Measurements from ENCODE around the gene RASGRP1.

RASGRP1 gene

DNA sequence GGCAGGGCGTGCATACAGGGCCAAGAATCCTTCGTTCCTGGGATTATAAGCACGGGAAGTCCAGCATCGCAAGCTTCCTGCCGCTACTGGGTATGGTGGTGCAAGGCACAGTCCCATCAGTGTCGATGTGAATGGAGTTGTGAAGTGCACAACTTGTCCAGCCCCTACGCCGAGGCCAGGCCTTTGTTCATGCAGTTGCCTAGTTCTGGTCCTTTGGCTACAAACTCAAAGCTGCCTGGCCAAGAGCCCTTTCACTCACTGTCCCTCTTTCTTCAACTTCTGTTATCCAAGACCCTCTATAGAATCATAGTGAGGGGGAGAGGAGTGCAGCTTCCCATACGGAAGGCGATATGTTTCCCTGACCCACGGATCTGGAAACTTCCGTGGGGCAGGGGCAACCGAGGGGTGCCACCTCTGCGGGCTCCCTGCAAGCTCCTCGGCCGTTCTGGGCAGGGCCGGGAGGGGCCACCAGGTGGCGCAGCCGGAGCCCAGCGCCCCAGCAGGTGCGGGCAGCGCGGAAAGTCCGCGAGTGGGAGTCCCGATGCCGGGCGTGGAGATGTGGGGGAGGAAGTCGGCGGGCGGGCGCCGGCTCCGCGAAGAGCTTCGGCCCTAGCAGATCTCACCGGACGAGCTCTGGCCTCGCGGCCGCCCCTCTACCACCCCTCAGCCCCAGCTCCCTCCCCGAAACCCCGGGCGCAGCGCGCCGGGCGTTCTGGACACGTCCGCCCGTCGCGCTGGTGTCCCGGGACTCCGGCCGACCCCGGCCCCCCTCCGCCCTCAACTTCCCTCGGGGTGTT lies 693 bp downstream of the RASGRP1 start:
- DNase-seq, result peak; percentile 88

DNA sequence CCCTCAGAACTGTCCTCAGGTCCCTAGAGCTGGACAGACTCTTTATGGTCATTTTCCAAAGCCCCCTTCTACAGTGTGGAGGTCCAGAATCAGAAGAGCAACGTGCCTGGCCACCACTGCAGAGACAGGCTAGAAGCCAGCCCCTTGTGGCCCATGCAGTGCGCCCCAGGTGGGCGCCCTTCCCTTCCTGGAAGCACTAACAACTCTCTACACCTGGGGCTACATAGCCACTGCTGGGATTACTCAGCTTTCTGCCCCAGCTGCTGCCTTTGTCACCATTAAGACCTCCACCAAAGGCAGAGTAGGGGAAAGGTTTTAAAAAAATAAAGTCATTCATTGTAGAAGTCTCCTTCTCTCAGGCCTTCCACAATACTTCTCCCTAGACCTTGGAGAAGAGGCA lies 2.3 kb downstream of the RASGRP1 start:
- DNase-seq, result no peak

DNA sequence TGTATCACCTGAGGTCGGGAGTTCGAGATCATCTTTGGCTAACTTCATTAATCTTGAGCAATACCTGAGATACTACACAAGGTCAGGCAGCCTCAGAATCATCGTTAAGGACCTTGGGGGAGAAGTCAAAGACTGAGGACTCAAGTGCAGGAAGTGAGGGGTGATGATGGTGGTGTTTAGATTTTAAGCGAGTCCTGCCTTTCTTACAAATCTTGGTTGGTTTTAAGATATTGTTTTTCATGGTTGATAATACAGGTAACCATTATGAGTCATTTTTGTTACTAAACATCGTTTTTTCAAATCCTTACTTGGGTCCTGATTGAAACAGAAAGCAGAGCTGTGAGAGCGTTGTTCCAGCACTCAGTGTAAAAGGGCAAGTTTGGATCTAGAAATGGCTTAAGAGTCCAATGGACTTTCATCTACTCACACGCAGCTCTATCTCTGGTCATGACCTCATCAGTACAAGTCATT lies 4.1 kb downstream of the RASGRP1 start:
- DNase-seq, result peak; percentile 89

DNA sequence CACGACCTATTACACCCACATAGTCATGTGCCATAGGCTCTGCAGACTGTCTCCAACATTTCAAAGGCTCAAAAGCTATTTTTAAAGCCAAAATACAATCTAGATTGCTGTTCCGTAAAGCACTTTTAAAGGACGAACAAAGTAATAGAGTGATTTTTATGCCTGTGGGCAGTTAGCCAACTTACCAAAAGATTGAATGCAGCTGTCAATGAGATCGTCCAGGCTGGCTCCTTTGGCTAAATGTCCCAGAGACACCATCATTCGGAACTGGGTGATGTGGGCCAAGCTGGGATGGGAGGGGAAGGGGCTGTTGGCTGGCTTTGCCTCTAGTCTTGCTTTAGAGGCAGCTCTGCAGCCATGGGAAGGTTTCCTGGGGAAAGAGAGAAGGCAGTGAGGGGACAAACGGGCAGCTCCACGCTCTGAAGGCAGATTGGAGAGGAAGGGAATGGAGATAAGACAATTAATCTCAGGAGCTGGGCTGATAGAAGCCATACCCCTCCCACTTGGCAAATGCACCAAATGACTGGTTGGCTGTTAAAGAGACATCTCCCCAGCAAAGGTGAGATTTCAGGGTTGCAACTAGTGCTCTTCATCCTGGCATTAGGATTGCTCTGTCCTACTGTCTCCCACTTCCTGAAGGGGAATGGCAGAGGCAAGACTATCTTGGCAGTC lies 4.8 kb downstream of the RASGRP1 start:
- DNase-seq, result no peak

DNA sequence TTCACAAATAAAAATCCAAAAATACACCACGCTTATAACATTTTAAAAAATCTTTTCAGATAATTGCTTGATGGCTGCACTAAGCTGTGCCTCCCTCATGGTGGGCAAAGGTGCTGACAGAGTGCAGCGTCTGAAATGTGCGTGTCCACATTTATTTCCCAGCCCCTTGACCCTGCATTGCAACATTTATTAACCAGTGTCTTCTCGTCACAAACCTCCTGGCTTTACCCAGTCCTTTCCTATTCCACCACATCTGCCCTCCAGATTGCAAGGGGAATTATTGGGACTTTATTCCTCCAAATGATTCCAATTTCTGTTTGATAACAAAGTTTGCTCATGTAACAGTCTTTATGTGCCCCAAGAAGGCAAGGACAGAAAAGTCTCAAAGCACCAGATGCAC lies 5.5 kb downstream of the RASGRP1 start:
- no peak for DNase-seq

DNA sequence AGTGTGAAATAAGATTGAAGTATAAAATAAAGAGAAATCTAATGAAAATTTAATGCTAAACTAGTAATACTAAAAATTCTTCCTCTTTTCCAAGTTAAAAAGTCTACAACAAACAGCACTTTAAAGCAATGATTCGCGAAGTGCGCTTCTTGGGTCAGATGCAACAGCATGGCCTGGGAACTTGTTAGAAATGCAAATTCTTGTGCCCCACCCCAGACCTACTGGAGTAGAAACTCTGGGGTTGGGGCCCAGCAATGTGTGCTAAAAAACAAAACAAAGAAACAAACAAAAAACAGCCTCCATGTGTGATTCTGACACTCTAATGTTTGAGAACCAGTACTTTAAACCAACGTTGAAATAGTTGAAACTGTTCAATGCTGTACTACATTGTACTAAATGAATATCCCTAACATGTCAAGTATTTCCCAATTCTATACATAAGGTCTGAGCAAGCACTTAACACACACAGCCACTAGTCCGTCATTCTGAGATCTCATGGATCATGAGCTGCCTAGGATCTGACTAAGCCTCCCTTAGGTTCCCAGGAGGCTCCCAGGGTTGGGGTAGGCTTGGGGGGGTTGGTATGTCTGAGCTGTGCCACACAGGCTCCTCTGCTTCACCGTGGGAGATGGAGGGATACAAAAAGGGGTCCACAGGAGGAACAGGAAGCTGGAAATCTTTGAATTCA lies 6.1 kb downstream of the RASGRP1 start:
- no peak for DNase-seq

DNA sequence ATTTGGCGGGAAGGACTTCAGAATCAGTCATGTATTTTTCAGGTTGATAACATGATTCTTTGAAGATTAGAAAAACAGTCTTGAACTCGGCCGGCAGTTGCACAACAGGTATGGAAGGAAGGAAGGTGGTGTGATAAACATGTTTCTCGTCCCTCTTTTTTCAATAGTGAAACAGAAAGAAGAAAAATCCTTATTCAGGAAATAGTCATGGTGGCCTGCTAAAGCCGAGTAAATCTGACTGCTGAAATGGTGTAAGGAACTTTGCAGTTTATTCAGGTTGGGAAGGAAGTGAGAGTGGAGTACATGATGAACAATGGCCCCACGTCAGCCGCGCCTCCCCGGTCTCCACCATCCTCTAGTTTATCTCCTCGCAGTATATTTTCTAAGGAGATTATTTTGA lies 6.7 kb downstream of the RASGRP1 start:
- DNase-seq, result no peak

DNA sequence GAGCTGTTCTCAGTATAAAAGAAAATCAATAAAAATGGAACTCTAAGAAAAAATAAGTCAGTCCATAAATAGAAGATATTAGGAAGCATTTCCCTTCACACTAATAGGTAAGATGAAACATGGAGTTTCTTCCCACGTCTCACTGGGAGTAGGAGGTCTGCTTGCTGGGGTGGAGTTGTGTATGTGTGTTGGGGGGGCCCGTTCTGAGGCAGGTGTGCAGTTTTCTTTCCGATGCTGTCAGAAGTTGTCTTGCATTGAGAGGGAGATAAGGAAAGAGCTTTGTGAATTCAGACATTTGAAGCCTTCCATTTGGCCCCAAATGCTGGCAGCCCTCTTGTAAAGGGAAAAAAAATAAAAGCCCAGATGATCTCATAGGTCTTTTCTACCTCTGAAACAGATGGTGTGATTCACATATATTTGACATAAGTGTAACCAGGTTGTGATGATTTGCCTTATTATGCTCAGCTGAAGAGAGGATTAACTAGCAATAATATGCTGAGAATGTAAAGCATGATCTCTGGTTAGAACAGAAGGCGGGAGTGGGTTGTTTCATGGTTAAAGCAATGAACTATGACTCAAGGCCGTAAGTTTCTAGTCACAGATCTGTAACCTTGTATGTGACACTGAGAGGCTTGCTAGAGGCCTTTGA lies 8.8 kb downstream of the RASGRP1 start:
- peak; percentile 72 for DNase-seq

DNA sequence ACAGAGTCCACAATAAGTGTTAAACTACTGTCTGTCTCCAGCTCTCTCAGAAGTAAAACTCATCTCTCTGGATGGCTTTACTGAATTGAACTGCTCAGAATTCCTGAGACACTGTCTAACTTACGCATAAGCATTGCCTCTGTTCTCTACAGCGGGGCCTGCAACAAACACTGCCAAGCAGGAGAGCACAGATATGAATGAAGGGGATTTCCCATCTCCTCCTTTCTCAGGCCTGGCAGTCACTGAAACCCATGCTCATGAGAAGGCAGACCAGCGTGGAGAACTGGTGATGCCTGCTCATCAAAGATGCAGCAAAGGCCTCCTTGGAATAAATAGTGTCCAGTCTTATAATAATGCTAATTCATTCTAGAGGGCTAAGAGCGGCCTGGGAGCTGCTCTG lies 10.3 kb downstream of the RASGRP1 start:
- DNase-seq, result peak; percentile 75

DNA sequence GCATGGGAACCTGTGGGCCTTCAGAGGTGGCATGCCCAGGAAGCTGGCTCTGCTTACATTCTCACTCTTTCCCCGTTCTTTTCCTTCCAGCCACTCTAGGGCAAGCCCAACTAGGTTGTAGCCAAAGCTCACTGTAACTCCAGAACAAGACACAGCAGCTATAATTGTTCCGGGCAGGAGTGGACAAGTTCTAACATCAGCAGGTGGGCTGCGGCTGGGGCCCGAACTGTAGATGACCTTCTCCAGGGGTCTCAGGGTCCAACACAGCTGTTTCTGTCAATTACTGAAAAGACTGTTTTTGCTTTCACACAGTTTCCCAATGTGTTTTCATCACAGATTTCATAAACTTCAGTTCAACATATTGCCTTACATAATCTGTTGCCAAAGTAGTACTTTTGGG lies 11.5 kb downstream of the RASGRP1 start:
- DNase-seq, result no peak

DNA sequence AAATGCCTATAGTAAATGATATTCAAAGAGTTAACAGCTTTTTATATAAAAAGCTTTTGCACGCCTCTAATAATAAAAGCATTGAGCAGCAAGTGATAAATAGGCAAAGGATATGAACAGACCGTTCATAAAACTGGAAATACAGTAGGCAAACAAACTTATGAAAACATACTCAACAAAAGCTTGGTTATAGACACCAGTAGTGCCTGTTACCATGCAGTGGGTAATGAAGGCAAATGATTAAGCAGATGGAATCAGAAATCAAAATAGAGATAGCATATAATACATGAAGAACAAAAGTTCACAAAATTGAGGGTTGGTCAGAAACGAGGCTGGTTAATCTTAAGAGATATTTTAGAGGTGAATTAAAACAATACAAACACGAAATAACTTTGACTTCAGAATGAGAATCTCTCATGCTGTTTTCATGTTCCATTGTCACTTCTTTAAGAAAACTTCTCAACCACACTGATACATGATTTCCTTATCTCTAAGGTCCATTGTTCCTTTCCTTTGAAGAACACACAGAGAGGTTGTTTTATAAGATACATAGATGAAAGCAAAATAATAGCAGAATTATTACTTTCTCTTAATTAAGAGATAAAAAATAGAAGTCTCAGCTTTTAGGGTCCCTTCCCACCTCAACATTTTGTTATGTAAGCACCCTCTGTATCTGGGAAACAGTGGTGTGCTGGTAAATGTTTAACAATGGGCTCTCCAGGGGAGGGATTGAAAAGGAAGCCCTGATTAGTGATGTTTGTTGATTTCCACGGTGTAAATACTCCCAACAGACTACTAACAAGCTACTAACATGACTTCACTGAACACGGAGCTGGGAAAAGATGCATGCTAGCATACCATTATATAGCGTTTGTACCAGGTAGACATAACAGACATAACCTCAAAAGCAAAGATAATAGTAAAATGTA lies 12.6 kb downstream of the RASGRP1 start:
- no peak for DNase-seq

DNA sequence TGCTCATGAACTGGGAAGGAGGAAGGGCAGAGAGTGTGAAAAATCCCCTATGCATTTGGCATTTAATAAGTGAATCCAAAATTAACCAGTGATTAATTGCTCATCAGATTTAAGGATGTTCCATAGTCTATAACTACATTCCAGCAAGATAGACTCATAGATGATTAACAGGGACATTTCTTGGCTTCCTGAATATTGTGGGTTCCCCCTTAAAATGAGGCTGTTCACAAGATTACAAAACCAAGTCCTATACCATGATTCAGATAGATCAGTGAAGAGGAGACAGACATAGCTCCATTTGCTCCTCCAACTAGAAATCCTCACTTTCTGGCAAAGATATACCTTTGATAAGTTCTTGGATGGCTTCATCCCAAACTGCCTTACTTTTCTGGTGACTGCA lies 15.4 kb downstream of the RASGRP1 start:
- no peak for DNase-seq

DNA sequence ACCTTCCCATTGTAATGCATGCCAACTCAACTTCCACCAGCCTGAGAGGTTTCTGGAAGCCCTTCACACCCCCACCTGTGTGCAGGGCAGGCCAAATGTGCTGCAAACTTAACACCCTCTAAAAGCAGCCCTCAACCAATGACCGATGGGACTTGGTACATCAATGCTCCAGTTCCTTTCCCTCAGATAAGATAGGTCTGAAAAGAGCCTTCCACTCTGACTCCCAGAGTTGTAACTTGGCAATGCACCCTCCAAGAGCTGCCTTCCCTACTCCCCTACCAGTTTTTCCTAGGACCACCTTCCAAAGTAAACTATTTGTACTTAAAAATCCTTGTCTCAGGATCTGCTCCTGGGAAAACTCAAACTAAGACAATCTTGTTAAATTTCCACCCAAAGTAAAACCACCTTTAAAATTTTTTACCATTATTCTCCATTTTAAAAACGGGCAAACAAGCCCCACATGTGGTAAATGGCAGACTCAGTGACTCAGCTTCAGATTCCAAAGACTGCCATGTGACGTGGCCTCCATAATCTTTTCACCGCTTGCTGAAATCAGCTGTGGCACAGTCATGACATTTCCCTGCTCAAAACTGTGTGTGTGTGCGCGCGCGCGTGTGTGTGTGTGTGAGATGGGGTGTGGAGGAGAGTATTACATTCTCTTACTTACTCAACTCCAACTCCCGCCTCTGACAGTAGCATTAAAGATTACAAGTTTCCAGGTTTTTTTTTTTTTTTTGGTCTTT lies 17.2 kb downstream of the RASGRP1 start:
- DNase-seq, result no peak

DNA sequence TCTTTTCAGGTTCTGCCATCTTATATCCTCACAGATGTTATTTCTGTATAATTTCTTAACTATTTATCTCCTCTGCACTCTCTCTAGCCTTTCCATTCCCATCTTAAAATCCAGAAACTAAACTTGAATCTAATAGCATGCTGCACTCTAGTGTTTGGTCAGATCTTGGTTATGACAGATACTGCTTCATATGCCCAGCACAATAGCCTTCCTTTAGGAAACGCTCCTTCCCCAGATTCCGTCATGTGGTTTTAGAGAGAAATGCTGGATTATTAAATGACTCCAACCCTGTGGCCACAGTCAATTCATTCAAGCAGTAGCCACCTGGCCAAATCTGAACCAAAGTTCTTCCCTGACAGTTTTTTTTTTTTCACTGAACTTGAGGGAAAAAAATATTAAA lies 19.4 kb downstream of the RASGRP1 start:
- no peak for DNase-seq

DNA sequence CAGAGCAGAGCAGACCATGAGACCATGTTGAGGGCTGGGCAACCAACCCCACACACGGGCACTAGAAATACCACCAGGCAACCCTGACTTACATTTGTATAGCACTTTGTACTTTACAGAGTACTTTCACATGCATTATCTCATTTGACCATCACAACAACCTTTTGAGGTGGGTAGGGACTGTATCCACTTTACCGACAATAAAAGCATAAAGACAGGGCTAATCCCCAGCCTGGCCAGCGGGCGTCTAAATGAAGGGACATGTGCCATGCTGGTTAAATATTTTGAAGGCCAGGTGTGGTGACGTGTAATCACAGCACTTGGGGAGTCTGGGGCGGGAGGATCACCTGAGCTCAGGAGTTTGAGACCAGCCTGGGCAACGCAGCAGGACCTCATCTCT lies 23.6 kb downstream of the RASGRP1 start:
- no peak for DNase-seq

DNA sequence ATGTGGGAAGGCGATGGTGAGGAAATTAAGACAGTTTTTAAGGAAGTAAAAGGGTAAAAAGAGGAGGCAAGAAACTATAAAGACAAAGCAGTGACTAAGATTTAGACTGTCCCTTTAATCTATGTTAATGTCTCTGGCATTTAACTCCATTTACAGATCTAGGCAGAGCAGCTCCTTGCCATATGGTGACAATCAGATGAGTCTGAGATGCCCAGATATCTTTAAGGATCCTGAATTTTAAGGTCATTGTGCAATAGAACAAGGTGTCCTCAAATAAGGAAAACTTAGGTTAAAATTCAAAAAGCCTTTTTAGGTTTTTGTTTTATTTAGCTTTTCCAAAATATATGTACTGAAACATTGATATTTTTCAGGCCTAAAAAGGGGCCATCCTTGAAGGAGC lies 24.1 kb downstream of the RASGRP1 start:
- no peak for DNase-seq

DNA sequence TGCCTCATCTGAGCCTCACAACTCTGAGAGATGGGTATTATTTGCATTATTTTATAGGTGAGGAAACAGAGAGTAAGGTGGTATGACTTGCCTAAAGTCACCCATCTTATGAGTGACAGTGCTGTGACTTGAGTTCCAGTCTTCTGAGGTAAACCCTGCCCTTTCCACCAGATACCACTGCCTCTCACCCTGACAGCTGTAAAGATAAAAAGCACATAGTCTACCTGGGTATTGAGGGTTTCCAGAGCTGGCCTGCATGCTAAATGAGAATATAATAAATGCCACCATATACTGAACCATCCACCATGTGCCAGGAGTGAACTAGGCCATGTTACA lies 25.6 kb downstream of the RASGRP1 start:
- no peak for DNase-seq

DNA sequence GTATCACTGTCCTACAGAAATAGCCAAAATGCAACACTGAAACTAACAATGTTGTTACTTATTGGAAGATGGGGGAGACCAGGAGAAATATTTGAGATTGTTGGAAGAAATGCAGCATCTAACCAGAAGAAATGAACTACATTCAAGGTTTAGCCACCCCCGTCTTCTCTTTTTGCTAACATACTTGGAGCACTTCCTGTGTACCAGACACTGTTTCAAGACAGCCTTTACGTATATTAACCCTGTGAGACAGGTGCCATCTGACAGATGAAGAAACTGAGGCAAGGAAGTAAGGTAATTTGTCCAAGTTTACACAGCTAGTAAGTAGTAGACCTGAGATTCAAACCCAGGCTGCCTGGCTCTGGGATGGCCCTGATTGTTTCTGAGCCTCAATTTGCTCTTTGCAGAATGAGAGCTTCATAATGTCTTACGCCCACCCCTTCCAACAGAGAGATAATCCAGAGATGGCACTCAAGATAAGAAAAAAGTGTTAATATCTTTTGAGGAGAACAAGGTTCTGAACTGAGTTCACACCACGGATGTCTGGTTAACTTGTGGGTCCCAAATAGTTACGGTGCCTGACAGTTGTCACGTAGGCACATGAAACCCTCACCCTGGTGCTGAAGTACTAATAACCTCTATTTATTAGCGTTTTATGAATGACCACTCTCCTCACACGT lies 26.1 kb downstream of the RASGRP1 start:
- DNase-seq, result no peak

DNA sequence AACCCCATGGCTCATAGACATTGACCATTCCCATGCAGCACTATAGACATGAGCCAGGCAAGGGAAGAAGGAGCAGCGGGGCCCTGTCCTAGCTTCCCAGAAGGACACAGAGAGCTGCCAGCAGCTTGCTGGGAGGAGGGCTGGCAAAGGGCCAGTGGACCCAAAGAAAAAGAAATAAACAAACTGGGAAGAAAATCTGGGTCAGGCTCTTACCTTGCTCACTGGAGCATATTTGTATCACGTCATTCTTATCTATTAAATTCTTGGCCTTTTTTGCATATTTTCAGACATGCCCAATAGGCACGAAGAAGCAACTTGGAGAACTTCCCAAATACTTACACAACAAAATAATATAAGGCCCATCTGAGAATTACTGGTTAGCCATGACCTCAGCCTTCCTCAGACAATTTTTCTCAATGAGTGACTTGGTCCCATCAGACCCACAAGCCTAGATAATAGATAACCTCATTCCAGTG lies 28.4 kb downstream of the RASGRP1 start:
- no peak for DNase-seq

DNA sequence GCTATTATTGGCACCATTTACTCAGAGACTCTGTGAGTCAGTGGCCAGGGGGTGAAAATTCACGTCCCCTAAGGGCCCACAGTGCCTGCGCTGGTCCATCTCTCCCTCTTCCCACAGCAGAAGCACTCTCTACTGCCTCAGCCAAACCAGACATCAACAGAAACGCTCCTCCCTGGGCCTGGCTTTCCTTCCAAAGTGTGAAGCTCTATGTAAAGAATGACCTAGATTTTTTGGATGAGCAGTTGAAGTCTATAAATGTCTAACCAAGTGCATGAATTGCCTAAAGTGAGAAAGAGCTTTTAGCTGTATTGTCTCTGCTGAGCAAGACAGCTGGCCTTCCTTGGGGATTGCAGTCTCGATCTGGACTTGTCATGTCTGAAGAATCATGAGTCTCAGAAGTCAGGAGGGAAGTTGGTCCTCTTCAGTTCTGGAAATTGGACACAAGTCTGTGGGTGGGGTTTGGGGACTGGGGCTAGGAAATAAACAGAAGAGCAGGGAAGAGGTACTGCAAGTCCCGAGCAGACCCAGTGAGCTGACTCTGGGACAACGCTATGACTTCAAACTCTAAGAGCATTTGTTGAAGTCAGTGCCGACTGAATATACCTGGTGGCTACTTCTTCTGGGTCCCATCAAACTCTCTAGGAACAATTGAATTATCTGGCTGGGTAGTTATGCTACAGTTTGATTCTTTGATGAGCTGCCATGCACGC lies 29.0 kb downstream of the RASGRP1 start:
- no peak for DNase-seq
